HG03571 (cell line): ENCODE measurements around the gene FAM53B.
"Not testable (repeated sequence)": the region's sequence is repeated elsewhere in the genome, so short reads cannot be mapped to it uniquely, and the experiment has no call there.

Experiments
- ATAC-seq: cut with Tn5 transposase; IDR thresholded peaks from one replicate; pipeline ENCODE4 v1.9.1; 2021; ENCODE audit not compliant: unreplicated experiment

FAM53B gene

GRCh38 chr10:124590216-124591122 lies 153.7 kb downstream of the FAM53B start:
- ATAC-seq: no peak

- ATAC-seq: no peak
Observed at GRCh38 chr10:124589491-124590041, 154.6 kb downstream of the FAM53B start.

GRCh38 chr10:124588736-124589490 lies 155.3 kb downstream of the FAM53B start:
- no peak for ATAC-seq

- ATAC-seq: not testable (repeated sequence)
Observed at GRCh38 chr10:124588341-124588735, 155.8 kb downstream of the FAM53B start.

GRCh38 chr10:124587811-124588211 lies 156.4 kb downstream of the FAM53B start:
- ATAC-seq: no peak

- ATAC-seq: no peak
Observed at GRCh38 chr10:124586142-124586541, 158.0 kb downstream of the FAM53B start.

GRCh38 chr10:124579011-124579399 lies 165.2 kb downstream of the FAM53B start:
- no peak for ATAC-seq

- no peak for ATAC-seq
Observed at GRCh38 chr10:124578231-124579010, 165.8 kb downstream of the FAM53B start.

- ATAC-seq: no peak
Observed at GRCh38 chr10:124577651-124578050, 166.5 kb downstream of the FAM53B start.

- ATAC-seq: no peak
Observed at GRCh38 chr10:124576526-124577420, 167.4 kb downstream of the FAM53B start.

GRCh38 chr10:124575107-124576035 lies 168.8 kb downstream of the FAM53B start:
- no peak for ATAC-seq

GRCh38 chr10:124574456-124575070 lies 169.6 kb downstream of the FAM53B start:
- ATAC-seq: no peak

- no peak for ATAC-seq
Observed at GRCh38 chr10:124573726-124574455, 170.3 kb downstream of the FAM53B start.

- no peak for ATAC-seq
Observed at GRCh38 chr10:124572751-124573150, 171.4 kb downstream of the FAM53B start.

GRCh38 chr10:124570646-124571045 lies 173.5 kb downstream of the FAM53B start:
- no peak for ATAC-seq

GRCh38 chr10:124569623-124570470 lies 174.3 kb downstream of the FAM53B start:
- ATAC-seq: no peak
